ENCODE measurements around the gene IGSF22.

GRCh38 chr11:18704045-18704645 lies 21.8 kb downstream of the IGSF22 start:
- TF ChIP-seq EP300 (conservative IDR thresholded peaks at IDR 0.05; ENCODE audit: poor library complexity, severe bottlenecking), result no peak
- TF ChIP-seq MXI1 (conservative IDR thresholded peaks at IDR 0.05; ENCODE audit: poor library complexity, severe bottlenecking), result no peak
- no peak for TF ChIP-seq POLR2AphosphoS5 (IDR thresholded peaks at IDR 0.05)
